Mesenchymal stem cell (in vitro differentiated cells and primary cell): ENCODE measurements around the gene CILP2.
A peak's percentile ranks its signal among the peaks of the same experiment; 100 is the strongest.

Experiments used
- DNase-seq: peaks from one replicate; pipeline ENCODE4 v3.0.0-alpha.2; 2013
- H2AFZ ChIP-seq: one replicate; pipeline ENCODE4 v1.6.1; 2013; ENCODE audit warnings: low read depth, mild to moderate bottlenecking, control low read depth, inconsistent platforms, low read length, moderate library complexity
- H2AK5ac ChIP-seq: 2 replicates; pipeline ENCODE4 v1.6.1; 2013; ENCODE audit warnings: low read length, moderate library complexity, mild to moderate bottlenecking, inconsistent platforms; ENCODE audit not compliant: severe bottlenecking
- H2BK120ac ChIP-seq: one replicate; pipeline ENCODE4 v1.6.1; 2013; ENCODE audit warnings: low read depth, mild to moderate bottlenecking, inconsistent platforms, low read length, moderate library complexity
- H2BK12ac ChIP-seq, 2 experiments: one replicate each; pipeline ENCODE4 v1.6.1; 2013; ENCODE audit warnings: inconsistent platforms in 2 of 2, low read length in 2 of 2, mild to moderate bottlenecking in 2 of 2, moderate library complexity in 2 of 2, control low read depth in 1 of 2
- H2BK15ac ChIP-seq: one replicate; pipeline ENCODE4 v1.6.1; 2013; ENCODE audit warnings: mild to moderate bottlenecking, low read depth, inconsistent platforms; ENCODE audit not compliant: poor library complexity, severe bottlenecking
- H2BK5ac ChIP-seq: 2 replicates; pipeline ENCODE4 v1.6.1; 2013; ENCODE audit warnings: low read depth, mild to moderate bottlenecking, low read length, control low read depth, inconsistent platforms; ENCODE audit not compliant: poor library complexity, severe bottlenecking
- H3K14ac ChIP-seq, 2 experiments: one replicate each; pipeline ENCODE4 v1.6.1; 2013; ENCODE audit warnings: inconsistent platforms in 2 of 2, low read length in 2 of 2, control low read depth in 1 of 2, mild to moderate bottlenecking in 1 of 2, moderate library complexity in 1 of 2
- H3K18ac ChIP-seq, 2 experiments: one replicate each; pipeline ENCODE4 v1.6.1; 2013; ENCODE audit warnings: inconsistent platforms in 2 of 2, low read length in 2 of 2, control low read depth in 1 of 2, low read depth in 1 of 2, mild to moderate bottlenecking in 1 of 2
- H3K23ac ChIP-seq, 2 experiments: one replicate each; pipeline ENCODE4 v1.6.1; 2013; ENCODE audit warnings: inconsistent platforms in 2 of 2, low read length in 2 of 2, mild to moderate bottlenecking in 2 of 2, moderate library complexity in 2 of 2, control low read depth in 1 of 2
- H3K27ac ChIP-seq: 2 replicates; pipeline ENCODE4 v1.5.1; 2013; ENCODE audit warnings: mild to moderate bottlenecking, moderate library complexity, low read length, control low read depth, inconsistent platforms; ENCODE audit not compliant: poor library complexity, severe bottlenecking
- H3K27me3 ChIP-seq, 2 experiments: 2 replicates each; pipeline versions ENCODE4 v1.6.1 to v1.7.0; 2013; ENCODE audit warnings: low read length in 2 of 2, mild to moderate bottlenecking in 2 of 2, moderate library complexity in 2 of 2, control low read depth in 1 of 2, inconsistent platforms in 1 of 2; ENCODE audit not compliant: control insufficient read depth in 1 of 2, insufficient read depth in 1 of 2
- H3K36me3 ChIP-seq, 2 experiments: 2 replicates each; pipeline versions ENCODE4 v1.6.1 to v1.7.0; 2013; ENCODE audit warnings: low read length in 2 of 2, control low read depth in 1 of 2, inconsistent platforms in 1 of 2, low read depth in 1 of 2, mild to moderate bottlenecking in 1 of 2; ENCODE audit not compliant: insufficient read depth in 2 of 2, control insufficient read depth in 1 of 2
- H3K4ac ChIP-seq, 2 experiments: one replicate each; pipeline ENCODE4 v1.6.1; 2013; ENCODE audit warnings: inconsistent platforms in 2 of 2, low read length in 2 of 2, mild to moderate bottlenecking in 2 of 2, moderate library complexity in 2 of 2, control low read depth in 1 of 2, low read depth in 1 of 2
- H3K4me1 ChIP-seq: 2 replicates; pipeline ENCODE4 v1.6.1; 2013; ENCODE audit warnings: low read depth, low read length, control low read depth; ENCODE audit not compliant: control insufficient read depth, insufficient read depth
- H3K4me2 ChIP-seq: 2 replicates; pipeline ENCODE4 v1.6.1; 2013; ENCODE audit warnings: low read length, mild to moderate bottlenecking, inconsistent platforms; ENCODE audit not compliant: poor library complexity, severe bottlenecking
- H3K4me3 ChIP-seq, 2 experiments: 2 replicates each; pipeline versions ENCODE4 v1.5.1 to v1.7.0; 2013; ENCODE audit warnings: low read length in 2 of 2, mild to moderate bottlenecking in 2 of 2, control low read depth in 1 of 2, low read depth in 1 of 2; ENCODE audit not compliant: insufficient read depth in 1 of 2
- H3K79me1 ChIP-seq: replicated peaks from 2 replicates; pipeline ENCODE4 v1.6.1; 2013; ENCODE audit warnings: mild to moderate bottlenecking, control low read depth, low read length, inconsistent platforms; ENCODE audit not compliant: poor library complexity, severe bottlenecking
- H3K9ac ChIP-seq: 2 replicates; pipeline ENCODE4 v1.7.0; 2013; ENCODE audit warnings: mild to moderate bottlenecking, low read length, moderate library complexity
- H3K9me3 ChIP-seq: 2 replicates; pipeline ENCODE4 v1.7.0; 2013; ENCODE audit warnings: mild to moderate bottlenecking, low read length; ENCODE audit not compliant: control insufficient read depth
- H4K8ac ChIP-seq: one replicate; pipeline ENCODE4 v1.6.1; 2013; ENCODE audit warnings: inconsistent platforms, mild to moderate bottlenecking, low read length, moderate library complexity
- H4K91ac ChIP-seq: one replicate; pipeline ENCODE4 v1.6.1; 2013; ENCODE audit warnings: mild to moderate bottlenecking, low read length, inconsistent platforms
- WGBS: methylation state at CpG from one replicate; pipeline ENCODE4 v1.1.7; 2013; ENCODE audit warnings: mixed read lengths; 5-methylcytosine and 5-hydroxymethylcytosine counted together

The CILP2 gene

GRCh38 chr19:19527674-19528625, 10.1 kb upstream of the CILP2 start:
- Histone ChIP-seq H3K27me3 (no peaks in the 10 kb centered on the region), H4K8ac (no peak overlapping the region), H3K18ac (no peak overlapping the region), H3K4me2 (no peak overlapping the region), H2BK12ac (no peak overlapping the region), H3K9me3 (no peaks in the 10 kb centered on the region), H2BK15ac (no peak overlapping the region), H2AFZ (no peak overlapping the region), H3K14ac (no peak overlapping the region), H3K27ac (no peak overlapping the region), H2AK5ac (no peak overlapping the region), H3K23ac (no peak overlapping the region), H3K79me1 (peaks cover 33% of the 10 kb centered on the region), H3K4me1 (peaks cover 28% of the 10 kb centered on the region), H3K4me3 (no peak overlapping the region), H3K36me3 (peaks cover 26 to 70% of the 10 kb centered on the region in 2 experiments), H3K4ac (no peak overlapping the region), H2BK5ac (no peak overlapping the region), H4K91ac (peak overlapping the region; percentile 37), H2BK120ac (no peak overlapping the region), H3K9ac (no peak overlapping the region)
- DNase-seq = no peak
- WGBS = 97% methylated on average over 26 of the region's 27 CpGs

- Histone ChIP-seq H3K4me2 (no peak within 1 kb of the TSS), H3K23ac (no peak within 1 kb of the TSS), H3K9ac (no peak within 1 kb of the TSS), H3K4me3 (no peak within 1 kb of the TSS), H2BK5ac (no peak within 1 kb of the TSS), H2AFZ (no peak within 1 kb of the TSS), H4K8ac (no peak within 1 kb of the TSS), H3K14ac (no peak within 1 kb of the TSS), H3K4me1 (peaks cover 28% of the 10 kb centered on the region), H3K27ac (no peak within 1 kb of the TSS), H3K79me1 (peaks cover 32% of the 10 kb centered on the region), H3K4ac (no peak within 1 kb of the TSS), H3K18ac (no peak within 1 kb of the TSS), H2AK5ac (no peak within 1 kb of the TSS), H3K36me3 (peaks cover 25 to 67% of the 10 kb centered on the region in 2 experiments), H2BK15ac (no peak within 1 kb of the TSS), H3K9me3 (no peaks in the 10 kb centered on the region), H2BK120ac (no peak within 1 kb of the TSS), H2BK12ac (no peak within 1 kb of the TSS), H4K91ac (peak within 1 kb of the TSS; percentile 37), H3K27me3 (no peaks in the 10 kb centered on the region)
- DNase-seq = no peak
- WGBS = 88% methylated on average over 47 of the region's 50 CpGs
Measured at GRCh38 chr19:19528721-19529490, 9.2 kb upstream of the CILP2 start, which contains the start of gene YJEFN3. Gene YJEFN3 (plus strand): TSS chr19:19528911. CDS start chr19:19528933, 22 bp downstream.

- Histone ChIP-seq H3K9ac (no peak overlapping the region), H3K27me3 (no peaks in the 10 kb centered on the region), H3K14ac (no peak overlapping the region), H3K79me1 (peaks cover 24% of the 10 kb centered on the region), H3K9me3 (no peaks in the 10 kb centered on the region), H3K23ac (no peak overlapping the region), H4K8ac (no peak overlapping the region), H2BK12ac (no peak overlapping the region), H3K4ac (no peak overlapping the region), H3K36me3 (peaks cover 20 to 59% of the 10 kb centered on the region in 2 experiments), H2BK15ac (no peak overlapping the region), H2AFZ (no peak overlapping the region), H3K4me2 (no peak overlapping the region), H2AK5ac (no peak overlapping the region), H3K4me3 (no peak overlapping the region), H3K27ac (no peak overlapping the region), H3K4me1 (peaks cover 28% of the 10 kb centered on the region), H2BK5ac (no peak overlapping the region), H3K18ac (no peak overlapping the region), H4K91ac (no peak overlapping the region), H2BK120ac (no peak overlapping the region)
- DNase-seq = no peak
- WGBS = 83% methylated on average over 11 of the region's 11 CpGs
Measured at GRCh38 chr19:19529783-19530422, 8.2 kb upstream of the CILP2 start.
